Measurements from ENCODE around the gene RIPOR2.

The RIPOR2 gene

DNA sequence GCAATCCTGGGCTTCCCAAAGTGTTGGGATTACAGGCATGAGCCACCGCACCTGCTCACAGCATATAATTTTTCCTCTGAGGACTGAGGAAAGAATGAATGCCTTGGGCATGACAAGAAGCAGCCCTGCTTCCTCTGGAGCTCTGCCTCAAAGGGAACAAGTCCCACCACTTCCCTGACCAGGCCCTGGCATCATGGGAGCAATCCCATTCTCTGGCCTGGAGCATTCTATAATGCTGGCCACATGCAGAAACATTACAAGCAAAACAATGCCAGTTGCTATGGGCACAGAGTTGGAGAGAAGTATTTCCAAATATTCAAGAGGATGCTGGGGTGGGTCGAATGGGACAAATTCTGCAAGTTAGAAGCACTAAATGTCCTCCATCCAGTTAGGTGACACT lies 95.6 kb downstream of the RIPOR2 start:
- DNase-seq = no peak

DNA sequence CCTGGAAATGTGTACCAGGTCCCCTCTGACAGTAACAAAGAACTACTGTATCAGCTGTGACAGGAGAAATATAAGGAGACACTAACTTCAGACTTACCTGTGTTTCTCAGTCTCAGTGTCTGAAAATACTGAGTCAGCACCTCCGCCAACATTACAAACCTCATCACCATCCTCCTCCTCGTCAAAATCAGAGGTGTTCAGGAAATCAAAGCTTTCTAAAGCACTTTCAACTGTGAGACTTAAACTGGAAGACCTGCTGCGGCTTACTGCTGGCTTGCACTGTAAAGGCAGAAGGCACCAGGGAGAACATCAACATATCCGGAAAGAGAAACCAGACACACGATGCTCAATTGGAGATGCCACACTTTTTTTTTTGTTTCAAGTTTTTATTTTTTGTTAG lies 96.8 kb downstream of the RIPOR2 start:
- no peak for DNase-seq

DNA sequence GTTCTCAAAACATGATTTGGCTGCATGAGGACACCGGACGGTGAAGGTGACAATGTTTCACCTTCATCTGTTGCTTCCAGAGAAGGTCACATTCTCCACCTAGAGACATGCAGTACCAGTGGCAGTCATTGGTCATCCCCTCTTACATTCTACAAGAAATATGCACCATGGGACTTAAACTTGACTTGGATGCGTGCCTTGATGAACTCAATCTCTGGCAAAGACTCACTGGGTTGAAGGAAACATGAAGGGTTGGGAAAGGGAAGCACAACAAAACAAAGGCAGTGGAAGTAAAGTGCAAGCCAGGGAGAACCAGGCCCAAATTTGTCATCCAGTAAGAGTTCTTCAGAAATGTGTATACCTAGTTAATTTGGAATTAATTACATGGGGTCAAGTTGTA lies 97.7 kb downstream of the RIPOR2 start:
- DNase-seq = no peak

DNA sequence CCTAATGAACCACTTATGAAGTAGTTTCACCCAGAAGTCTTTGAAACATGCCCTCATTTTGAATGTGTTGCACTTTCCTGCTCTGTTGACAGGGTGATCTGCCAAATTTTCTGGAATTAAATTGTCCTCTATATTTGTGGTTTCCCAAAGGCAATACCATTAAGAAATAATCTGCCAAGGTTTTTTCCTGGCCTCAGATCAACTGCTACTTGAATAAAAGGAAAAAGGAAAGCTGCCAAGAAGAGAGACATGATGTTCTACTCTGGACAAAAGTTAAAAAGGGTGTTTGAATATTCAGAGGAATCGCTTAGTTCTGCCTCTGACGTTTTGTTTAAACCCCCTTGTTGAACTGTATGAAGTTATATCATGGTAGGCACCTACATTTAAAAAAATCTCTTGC lies 99.7 kb downstream of the RIPOR2 start:
- DNase-seq = no peak

DNA sequence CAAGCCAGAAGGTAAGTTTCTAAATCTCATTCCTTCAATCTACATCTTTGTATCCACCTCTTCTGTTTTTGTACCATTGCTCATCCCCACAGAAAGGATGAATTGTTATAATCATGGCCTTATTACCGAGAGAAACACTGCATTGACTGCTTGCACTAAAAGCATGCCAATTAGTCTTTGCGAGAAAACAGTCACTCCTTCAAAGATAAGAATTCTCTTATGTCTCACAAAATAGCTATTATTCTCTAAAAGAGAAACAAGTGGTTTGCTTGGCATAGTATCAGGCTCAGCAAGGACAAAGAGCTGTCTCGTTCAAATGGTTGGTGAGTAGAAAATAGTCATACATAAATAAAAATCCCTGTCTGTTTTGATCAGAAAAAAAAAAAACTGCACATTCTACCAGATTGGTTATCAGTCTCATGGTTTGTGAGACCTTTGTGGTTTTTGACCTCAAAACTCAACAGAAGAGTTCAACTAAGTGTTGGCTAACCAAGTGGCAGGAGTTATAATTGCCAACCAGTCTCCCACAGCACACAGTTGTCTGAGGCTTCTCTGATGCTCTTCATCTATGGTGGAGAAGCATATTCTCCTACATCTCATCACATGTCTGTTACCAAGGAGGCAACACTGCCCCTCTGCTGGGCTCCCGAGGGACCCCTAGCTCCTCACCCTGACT lies 101.9 kb downstream of the RIPOR2 start:
- no peak for DNase-seq

DNA sequence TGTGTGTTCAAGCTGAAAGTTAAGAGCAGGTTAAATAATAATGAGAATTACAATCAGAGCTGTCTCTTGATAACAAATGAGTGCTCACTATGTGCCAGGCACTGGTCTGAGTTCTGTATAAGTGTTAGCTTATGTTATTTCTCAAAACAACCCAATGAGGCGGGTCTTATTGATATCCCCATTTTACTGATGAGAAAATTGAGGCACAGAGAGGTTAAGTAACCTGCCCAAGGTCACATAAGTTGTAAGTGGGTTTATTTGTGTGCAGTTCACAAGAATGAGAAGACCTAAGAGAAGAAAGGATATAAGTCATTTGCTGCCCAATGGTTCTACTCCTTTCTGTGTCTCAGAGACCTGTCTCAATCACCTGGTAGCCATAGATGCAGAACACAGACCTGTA lies 103.0 kb downstream of the RIPOR2 start:
- DNase-seq = no peak

DNA sequence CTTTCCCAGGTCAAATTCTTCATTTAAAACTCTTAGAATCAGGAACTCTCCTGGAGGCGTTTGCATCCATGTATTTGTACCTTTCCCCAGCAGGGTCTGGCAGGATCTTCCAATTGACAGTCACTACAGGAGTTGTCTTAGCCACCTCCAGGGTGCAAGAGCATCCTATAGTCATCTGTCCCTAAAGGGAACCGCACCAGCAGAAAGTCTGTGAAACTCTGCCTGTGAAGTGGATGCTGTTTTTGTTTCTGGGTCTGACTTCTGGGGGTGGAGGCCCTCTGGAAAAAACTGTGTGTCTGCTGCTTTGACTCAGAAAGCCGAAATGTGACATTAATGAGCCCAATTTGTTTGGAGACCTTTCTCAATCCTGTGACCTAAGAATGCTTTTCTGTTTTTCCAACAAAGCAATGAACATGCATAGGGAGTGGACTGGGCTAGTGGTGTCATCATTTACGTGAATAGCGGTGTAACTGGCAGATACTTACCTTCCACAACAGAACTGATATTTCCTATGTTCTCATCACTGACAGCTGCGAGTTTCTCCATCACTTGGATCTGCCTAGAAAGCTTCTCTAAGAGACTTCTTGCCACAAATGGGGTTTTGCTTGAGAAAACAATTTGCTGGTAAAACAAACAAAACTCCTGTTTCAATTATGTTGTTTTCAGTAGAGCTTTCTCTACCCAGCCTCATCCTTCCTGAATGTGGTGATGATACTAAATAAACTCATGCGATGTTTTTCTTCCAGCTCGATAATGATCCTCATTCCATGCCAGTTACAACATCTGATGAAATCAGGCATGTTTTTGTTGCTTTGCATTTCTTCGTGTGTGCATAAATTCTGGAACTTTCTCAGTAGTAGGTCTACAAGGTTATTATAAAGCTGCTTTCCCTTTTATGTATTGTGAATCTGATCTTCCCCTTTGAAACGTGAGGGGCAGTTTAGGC lies 103.7 kb downstream of the RIPOR2 start:
- DNase-seq = no peak

DNA sequence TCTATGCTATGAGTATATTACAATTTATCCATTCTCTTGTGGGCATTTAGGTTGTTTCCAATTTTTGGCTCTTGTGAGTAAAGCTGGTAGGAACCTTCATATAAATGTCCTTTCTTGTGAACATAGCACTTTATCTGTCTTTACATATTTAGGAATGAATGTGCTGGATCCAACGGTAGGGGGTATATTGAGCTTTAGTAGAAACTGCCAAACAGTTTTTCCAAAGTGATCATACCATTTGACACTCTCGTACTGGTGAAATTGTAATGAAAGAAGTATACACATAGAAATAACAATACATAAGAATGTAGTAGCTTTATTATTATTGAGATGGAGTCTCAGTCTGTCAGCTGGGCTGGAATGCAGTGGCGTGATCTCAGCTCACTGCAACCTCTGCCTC lies 106.1 kb downstream of the RIPOR2 start:
- DNase-seq = no peak

DNA sequence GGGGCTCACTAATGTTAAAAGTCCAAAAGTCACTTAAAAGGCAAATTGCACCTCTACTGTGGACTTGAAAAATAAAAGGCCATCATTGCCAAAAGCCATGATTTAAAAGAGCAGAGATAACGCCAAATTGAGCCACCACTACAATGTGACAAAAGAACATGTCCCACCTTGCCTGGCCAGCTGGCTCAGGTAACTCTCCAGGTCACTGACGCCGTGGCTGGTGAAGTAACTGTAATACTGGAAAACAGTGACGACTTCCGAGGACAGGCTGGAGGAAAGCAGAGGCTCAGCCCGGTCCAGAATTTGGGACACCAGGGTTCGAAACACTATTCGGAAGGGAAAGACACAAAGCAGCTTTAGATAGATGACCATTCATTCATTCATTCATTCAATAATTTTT lies 107.8 kb downstream of the RIPOR2 start:
- DNase-seq = no peak

DNA sequence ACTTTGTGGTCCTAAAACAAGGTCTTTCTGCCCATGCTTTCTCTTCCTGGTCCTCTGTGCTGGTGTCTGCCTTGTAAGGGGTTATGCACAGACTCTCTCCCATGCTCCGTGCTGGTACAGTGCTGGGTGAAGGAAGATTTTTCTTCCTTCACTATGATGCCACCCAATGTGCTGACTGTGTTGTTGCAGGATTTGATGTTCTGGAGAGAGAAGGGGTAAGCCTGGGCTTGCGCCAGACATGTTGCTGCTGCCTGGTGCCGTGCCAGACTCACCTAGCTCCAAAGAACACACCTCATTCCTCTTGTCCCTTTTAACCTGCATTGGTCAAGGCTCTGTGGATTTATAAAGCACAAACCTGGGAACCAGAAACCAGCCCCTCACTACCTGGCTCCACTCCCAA lies 108.6 kb downstream of the RIPOR2 start:
- no peak for DNase-seq

DNA sequence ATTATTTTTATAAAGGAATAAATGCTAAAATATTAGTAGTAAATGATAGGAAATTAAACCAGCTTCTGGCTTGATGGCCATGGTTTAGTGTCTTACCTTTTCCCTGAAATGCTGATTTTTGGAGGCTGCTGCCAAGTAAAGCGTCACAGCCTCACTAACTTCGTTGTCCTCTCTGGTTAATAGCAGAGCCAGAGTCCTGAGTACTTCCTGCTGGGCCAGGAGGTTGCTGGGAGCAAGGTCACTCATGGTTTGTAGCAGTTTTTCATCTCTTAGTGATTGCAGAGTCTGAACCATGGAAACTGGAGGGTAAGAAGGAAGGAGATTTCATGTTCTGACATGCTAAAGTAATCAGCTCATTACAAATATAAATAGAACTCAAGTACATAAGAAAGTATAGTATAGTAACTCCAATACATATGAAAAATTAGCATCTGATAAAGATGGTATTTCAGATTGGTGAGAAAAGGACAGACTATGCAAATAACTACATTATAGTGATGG lies 110.6 kb downstream of the RIPOR2 start:
- no peak for DNase-seq

DNA sequence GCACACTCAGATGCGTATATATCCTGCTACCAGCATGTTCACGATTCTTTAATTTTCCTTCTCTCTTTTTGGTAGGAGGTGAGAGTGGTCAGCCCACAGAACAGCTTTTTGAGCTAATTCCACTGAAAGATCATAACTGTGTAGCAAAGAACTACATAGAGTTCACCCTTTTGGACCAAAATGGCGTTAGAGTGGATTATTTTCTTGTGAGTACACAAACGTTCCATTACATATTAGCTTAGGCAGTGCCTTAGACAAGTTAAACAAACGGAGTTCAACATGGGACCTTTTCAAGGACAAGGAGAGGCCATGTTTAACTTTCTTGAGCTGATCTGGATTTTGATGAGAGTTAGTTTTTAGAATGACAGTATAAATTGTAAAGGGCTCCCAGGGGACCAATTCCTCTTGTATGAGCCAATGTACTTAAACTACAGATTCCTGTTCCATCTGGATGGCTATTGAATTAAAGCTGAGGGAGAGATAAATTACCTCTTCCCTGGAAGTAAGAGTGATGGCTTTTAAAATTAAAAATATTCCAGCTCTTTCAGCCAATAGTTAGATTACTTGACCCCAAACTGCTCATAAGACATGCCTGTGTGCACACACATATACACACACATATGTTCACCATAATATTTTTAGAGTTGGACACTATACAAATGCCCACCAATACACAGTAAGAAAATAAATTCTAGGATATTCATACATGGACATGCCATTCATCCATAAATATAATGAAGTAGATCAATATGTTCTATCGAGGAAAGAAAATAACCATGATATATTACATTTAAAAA lies 111.4 kb downstream of the RIPOR2 start:
- no peak for DNase-seq

DNA sequence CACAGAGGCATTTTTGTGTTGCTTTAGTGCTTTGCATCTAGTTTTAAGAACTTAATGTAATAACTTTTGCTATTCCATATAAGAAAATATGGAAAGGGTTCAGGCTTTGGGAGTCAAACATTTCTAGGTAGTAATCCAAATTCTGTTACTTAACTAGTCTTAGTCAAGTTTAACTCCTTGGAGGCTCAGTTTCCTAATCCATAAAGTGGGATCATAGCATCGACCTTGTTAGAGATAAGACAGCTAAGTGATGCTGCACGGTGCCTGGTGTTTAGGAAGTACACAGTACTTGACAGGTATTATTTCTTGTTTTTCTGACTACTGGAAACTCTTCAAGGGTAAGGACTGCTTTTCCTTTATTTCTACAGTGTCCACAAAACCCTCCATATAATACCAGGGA lies 112.6 kb downstream of the RIPOR2 start:
- DNase-seq = no peak

DNA sequence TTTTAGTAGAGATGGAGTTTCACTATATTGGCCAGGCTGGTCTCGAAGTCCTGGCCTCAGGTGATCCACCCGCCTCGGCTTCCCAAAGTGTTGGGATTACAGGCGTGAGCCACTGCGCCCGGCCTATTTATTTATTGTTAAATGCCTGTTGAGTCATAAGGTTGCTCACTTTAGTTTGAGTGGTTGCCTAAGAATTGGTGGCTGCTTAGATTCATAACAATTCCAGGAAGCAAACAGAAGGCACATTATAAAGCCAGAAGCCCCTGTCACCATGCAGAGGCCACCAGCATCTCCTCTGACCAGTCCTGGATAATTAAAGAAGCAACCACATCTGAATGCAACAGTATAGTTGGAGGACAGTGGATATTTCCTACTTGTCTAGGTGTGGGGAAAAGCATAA lies 113.1 kb downstream of the RIPOR2 start:
- no peak for DNase-seq

DNA sequence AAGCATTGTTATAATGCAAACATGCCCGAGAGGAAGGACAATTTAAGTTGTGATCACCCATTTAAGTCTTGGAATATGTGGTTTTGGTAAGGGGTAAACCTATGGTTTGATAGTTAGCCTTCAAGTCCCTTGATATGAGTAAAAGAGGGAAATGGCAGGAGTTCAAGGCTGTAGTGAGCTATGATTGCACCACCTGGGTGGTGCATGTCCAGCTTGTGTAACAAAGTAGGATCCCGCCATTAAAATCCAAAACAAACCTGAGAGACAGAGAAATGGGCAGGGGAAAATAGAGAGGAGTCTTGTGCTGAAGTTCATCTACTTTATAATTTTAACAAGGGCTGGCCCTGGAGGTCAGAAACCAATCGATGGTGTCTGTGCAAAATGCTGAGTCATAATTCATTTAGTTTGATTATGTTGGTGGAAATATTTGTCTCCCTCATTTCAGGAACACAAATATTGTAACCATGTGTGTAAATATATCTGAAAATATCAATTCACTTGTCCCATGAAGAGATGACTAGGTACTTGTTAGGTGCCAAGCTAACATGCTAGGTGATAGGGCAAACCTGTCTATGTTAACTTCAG lies 113.8 kb downstream of the RIPOR2 start:
- DNase-seq = no peak

DNA sequence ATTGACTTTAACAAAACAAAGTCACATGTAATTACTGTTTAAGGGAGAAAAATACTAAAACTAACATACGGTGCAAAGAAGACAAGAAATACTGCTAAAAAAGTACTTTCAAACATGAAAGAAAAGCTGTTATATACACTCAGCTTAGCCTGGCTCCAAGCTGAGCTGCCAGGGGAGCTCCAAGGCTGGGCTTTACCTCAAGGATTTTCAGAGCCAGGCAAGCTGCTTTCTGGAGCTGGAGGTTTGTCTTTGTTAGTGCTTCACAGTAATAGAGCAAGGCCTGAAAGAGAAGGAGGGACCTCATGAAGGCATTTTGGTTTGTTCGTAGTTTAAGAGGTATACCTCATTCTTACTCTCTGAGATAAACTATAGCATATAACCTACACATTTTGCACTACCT lies 117.4 kb downstream of the RIPOR2 start:
- DNase-seq = no peak

DNA sequence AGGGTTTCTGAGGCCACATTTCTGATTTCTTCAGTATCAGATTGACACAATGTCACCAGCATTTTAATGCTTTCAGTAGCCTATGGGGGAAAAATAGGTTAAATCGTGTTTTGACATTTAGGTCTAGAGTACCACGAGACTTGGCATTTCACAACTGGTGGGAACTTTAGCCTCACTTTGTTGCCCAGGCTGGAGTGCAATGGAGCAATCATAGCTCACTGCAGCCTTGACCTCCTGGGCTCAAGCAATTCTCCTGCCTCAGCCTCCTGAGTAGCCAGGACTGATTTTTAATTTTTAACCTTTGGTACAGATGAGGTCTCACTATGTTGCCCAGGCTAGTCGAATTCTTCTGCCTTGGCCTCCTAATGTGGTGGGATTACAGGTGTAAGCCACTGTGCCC lies 126.0 kb downstream of the RIPOR2 start:
- DNase-seq = no peak

DNA sequence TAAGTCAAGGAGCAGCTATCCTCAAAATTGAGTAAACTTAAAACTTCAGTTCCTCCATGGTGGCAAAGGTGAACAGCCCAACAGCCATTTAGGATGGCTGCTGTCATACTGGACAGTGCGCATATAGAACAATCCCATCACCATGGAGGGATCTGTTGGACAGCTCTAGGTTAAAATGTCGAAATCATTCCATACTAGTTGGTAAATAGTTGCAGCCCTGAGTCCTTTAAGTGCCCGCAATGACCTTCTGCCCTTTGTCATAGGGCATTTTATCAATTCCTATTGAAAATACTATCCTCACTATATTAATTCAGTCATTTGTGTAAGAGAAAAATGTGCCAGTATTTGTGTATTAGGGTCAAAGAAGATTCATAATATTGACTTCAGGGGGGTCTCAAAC lies 128.2 kb downstream of the RIPOR2 start:
- DNase-seq = no peak

DNA sequence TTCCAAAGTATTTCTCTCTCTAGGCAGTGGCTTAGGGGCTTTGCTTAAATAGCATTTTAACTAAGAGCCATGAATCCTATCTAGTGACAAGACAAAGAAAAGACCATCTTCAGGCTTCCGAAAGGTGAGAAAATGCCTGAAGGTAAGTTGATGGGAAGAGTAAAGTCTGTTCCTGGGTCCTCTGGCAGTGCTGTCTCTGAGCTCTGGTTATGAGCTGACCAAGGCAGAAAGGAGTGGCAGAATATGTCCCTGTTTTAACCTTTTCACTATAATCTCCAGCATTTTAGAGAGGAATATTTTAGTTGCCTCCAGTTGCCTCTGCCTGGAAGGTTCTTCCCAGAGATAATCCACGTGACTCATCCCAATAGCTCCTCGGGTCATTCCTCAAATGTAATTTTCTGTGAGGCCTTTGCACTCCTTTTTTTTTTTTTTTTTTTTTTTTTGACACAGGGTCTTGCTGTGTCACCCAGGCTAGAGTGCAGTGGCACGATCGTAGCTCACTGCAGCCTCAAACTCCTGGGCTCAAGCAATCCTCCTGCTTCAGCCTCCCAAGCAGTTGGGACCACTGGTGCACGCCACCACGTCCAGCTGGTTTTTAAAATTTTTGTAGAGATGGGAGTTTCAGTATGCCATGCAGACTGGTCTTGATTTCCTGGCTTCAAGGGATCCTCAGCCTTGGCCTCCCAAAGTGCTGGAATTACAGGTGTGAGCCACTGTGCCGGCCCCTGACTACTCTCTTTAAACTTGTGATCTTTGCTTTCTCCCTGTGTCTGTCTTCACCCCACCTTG lies 133.3 kb downstream of the RIPOR2 start:
- no peak for DNase-seq

DNA sequence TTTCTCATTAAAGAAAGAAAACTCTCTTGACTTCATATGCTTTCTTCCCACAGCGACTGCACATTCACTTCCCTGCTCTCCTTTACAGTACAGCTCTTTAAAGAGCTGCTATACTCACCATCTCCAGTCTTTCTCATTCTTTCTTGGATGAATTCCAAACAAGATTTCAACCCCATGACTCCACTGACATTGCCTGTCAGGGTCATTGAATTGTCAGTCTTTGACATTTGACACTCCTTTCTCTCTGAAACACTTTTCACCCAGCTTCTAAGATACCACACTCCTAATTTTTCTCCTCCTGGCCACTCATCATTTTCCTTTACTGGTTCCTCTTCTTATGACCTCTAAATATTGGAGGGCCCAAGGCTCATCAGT lies 136.2 kb downstream of the RIPOR2 start:
- no peak for DNase-seq

DNA sequence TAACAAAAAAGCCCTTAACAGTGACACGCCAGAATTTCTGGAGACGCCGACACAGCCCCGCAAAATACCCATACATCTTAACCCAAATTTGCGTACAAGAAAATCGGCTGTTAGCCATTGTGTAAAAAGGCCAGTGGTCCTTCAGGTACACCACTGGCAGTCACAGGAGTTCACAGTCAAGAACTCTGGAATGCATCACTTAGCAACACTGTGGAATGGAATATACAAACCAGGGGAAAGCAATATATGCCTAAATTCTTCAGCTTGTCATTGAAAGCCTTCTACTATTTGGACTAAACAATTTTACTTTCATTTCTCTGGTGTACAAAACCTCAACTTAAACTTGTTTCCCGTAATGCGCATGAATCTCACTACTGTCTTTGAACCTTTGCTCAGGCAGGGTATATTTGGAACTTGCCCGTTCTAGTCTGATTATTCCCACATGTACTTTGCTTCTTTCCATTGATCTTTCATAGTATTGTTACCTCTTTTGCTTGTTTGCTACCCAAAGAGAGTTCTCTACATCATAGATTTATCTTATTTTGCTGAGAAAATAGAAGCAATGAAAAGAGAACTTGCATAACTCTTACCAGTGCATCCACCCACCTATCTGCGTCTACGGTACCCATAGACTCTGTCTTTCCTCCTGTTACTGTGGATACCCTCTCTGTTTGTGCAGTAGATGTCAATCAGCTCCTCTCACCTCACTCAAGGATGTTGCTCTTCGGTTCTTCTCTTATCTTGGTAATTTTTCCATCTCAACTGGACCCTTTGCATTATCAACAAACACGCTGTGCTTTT lies 136.8 kb downstream of the RIPOR2 start, which contains the start of gene ARMH2:
Gene ARMH2, minus strand, starts transcription at position 178 of the 801 bp plus-strand sequence. Its CDS starts 60 bp downstream, at position 118.
- no peak for DNase-seq
